ENCODE measurements around the gene DTHD1. TPM values are rescaled to one million over a fixed set of nuclear protein-coding genes. Genes with fewer than 3 reads are reported as not detected.

DTHD1 gene
- total and polyA plus RNA-seq, 2 of the 8 experiments (the other 6 are each of a cell fraction or from before 2014, with no cell fraction given): not detected

DNA sequence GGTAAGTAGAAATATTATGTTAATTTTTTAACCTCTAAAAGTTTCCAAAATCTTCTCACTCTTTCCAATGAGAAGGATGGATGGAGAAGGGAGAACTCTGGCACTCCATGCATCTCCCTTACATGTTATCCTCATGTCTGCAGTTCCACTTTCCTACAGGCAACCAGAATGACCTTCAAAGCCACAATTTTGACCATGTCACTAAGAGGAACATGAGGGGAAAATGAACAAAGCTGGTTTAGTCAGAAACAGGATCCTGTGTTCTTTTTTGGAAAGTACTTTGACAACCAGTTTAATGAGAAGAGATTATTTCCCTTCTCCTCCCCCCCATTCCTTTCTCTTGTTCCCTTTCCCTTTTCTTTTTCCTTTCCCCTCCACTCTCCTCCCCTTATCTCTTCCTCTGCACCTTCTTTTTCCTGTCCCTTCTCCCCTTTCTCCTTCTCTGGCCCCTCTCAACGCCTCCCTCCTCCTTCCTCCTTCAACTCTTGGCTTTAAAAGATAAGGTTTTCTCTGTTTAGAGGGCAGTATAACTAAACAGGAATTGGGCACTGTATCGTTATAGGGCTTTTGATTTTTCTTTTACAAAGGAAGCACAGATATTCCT, 42.5 kb downstream of the DTHD1 start:
- H3K9ac ChIP-seq (replicated peaks in 1 of 4; ENCODE audit: extremely low read depth in 1 of 4, low read depth in 3 of 4, low read length in 3 of 4): no peak overlapping the region
- no peak overlapping the region for H2BK12ac ChIP-seq (ENCODE audit: low read depth, low read length)
- H3K36me3 ChIP-seq (ENCODE audit: control insufficient read depth in 2 of 4, insufficient read depth in 4 of 4, low read length in 3 of 4): peaks cover 0 to 2% (median 0%) of the 10 kb centered on the region in 4 experiments; a peak in 1 of 8 replicates
- no peaks in the 10 kb centered on the region for H3K4me1 ChIP-seq (replicated peaks in 1 of 4; ENCODE audit: control insufficient read depth in 3 of 4, insufficient read depth in 4 of 4, low read length in 3 of 4)
- no peaks in the 10 kb centered on the region for H3K79me2 ChIP-seq (ENCODE audit: control insufficient read depth in 1 of 2, insufficient read depth in 2 of 2, low read length in 2 of 2)
- H3K18ac ChIP-seq (ENCODE audit: extremely low read depth, low read length): no peak overlapping the region
- no peak overlapping the region for H2BK20ac ChIP-seq (ENCODE audit: low read length)
- DNase-seq (ENCODE audit: low read depth in 1 of 2, low spot score in 2 of 2): no peak
- no peak overlapping the region for H3K4me3 ChIP-seq (ENCODE audit: extremely low read depth in 1 of 4, insufficient read depth in 2 of 4, low read depth in 3 of 4, low read length in 4 of 4)
- no peak overlapping the region for H3K4me2 ChIP-seq (ENCODE audit: insufficient read depth in 1 of 2, low read depth in 2 of 2, low read length in 2 of 2)
- H4K8ac ChIP-seq (ENCODE audit: extremely low read depth, insufficient read depth, low read length): no peak overlapping the region
- H3K9me3 ChIP-seq (ENCODE audit: insufficient read depth in 2 of 2, low read depth in 1 of 2, low read length in 1 of 2): no peaks in the 10 kb centered on the region
- H3K23me2 ChIP-seq (ENCODE audit: low read depth, low read length): no peaks in the 10 kb centered on the region
- H2BK120ac ChIP-seq (replicated peaks; ENCODE audit: low read depth, low read length): no peak overlapping the region
- H3K14ac ChIP-seq (ENCODE audit: insufficient read length): no peak overlapping the region
- CTCF ChIA-PET (ENCODE audit: partially characterized antibody): no interaction called here
- no peak overlapping the region for H3K23ac ChIP-seq (ENCODE audit: insufficient read length)
- H4K91ac ChIP-seq (replicated peaks; ENCODE audit: insufficient read length, low read length): no peak overlapping the region
- no peak overlapping the region for H2BK15ac ChIP-seq (ENCODE audit: low read length)
- H3K79me1 ChIP-seq (ENCODE audit: low read depth, low read length): no peaks in the 10 kb centered on the region
- no peak overlapping the region for H3K27ac ChIP-seq (ENCODE audit: low read depth, low read length)
- no peak overlapping the region for H2BK5ac ChIP-seq (ENCODE audit: low read depth, low read length)
- FAIRE-seq: no peak
- no peaks in the 10 kb centered on the region for H4K20me1 ChIP-seq (replicated peaks in 1 of 2; ENCODE audit: control insufficient read depth in 1 of 2, insufficient read depth in 2 of 2, low read length in 2 of 2)
- H3K27me3 ChIP-seq (replicated peaks in 1 of 4; ENCODE audit: control insufficient read depth in 3 of 4, extremely low read depth in 1 of 4, insufficient read depth in 3 of 4, low read length in 3 of 4): no peaks in the 10 kb centered on the region
- no peak overlapping the region for H2AFZ ChIP-seq (ENCODE audit: low read length)
- 93% methylated on average over 2 of the region's 2 CpGs; no CpG with 5 or more reads in 1 of the 2 experiments for WGBS, 2 experiments (ENCODE audit: extremely low coverage in 1 of 2, insufficient coverage in 1 of 2, insufficient read length in 1 of 2, insufficient replicate concordance in 2 of 2, low coverage in 1 of 2, low lambda C conversion rate in 2 of 2, missing lambda C conversion rate in 1 of 2)
- POLR2A ChIA-PET (ENCODE audit: partially characterized antibody): no interaction called here
- H3K4ac ChIP-seq (replicated peaks; ENCODE audit: insufficient read length, low read depth, low read length): no peak overlapping the region
- no peak overlapping the region for H3K56ac ChIP-seq (replicated peaks; ENCODE audit: insufficient read length, low read depth, low read length)
- H2AK5ac ChIP-seq (ENCODE audit: low read depth, low read length): no peak overlapping the region
- no peak overlapping the region for H4K5ac ChIP-seq (ENCODE audit: insufficient read length, low read depth, low read length)
- TF ChIP-seq, protein P1, sequence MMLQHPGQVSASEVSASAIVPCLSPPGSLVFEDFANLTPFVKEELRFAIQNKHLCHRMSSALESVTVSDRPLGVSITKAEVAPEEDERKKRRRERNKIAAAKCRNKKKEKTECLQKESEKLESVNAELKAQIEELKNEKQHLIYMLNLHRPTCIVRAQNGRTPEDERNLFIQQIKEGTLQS (IDR thresholded peaks at IDR 0.05; ENCODE audit: insufficient read depth, low read depth, low read length): no peak
